ENCODE data around the gene CIAPIN1.

The CIAPIN1 gene

GRCh38 chr16:57473906-57474305 lies 26.7 kb upstream of the CIAPIN1 start:
- Histone ChIP-seq H3K4me2 (ENCODE audit: low read depth, low read length) (no peak overlapping the region), H3K9me2 (replicated peaks; ENCODE audit: insufficient read depth, low read length) (no peaks in the 10 kb centered on the region), H2AFZ (ENCODE audit: low read length) (no peak overlapping the region), H3K27ac (ENCODE audit: low read length) (no peak overlapping the region), H3F3A (ENCODE audit: insufficient read depth, low read length) (no peaks in the 10 kb centered on the region; the same call in 1 of the 2 replicates), H3K4me3 (ENCODE audit: low read length) (no peak overlapping the region), H3K27me3 (replicated peaks; ENCODE audit: insufficient read depth, low read length) (no peaks in the 10 kb centered on the region), H3K9ac (ENCODE audit: low read length) (no peak overlapping the region), H3K79me2 (ENCODE audit: low read length) (no peaks in the 10 kb centered on the region), H4K20me1 (ENCODE audit: insufficient read depth, low read length) (no peaks in the 10 kb centered on the region), H3K36me3 (replicated peaks; ENCODE audit: insufficient read depth, low read length) (no peaks in the 10 kb centered on the region; the same call in 1 of the 2 replicates), H3K4me1 (ENCODE audit: low read length) (peaks cover 9% of the 10 kb centered on the region; the same call in 1 of the 2 replicates), H3K9me3 (replicated peaks; ENCODE audit: insufficient read depth, low read length) (no peaks in the 10 kb centered on the region)
- no peak for DNase-seq
- no peak for TF ChIP-seq EZH2 (optimal IDR thresholded peaks at IDR 0.05; ENCODE audit: low read depth, low read length)
- TF ChIP-seq EZH2phosphoT487 (IDR thresholded peaks at IDR 0.05; ENCODE audit: low read length): no peak
- TF ChIP-seq, protein P1, sequence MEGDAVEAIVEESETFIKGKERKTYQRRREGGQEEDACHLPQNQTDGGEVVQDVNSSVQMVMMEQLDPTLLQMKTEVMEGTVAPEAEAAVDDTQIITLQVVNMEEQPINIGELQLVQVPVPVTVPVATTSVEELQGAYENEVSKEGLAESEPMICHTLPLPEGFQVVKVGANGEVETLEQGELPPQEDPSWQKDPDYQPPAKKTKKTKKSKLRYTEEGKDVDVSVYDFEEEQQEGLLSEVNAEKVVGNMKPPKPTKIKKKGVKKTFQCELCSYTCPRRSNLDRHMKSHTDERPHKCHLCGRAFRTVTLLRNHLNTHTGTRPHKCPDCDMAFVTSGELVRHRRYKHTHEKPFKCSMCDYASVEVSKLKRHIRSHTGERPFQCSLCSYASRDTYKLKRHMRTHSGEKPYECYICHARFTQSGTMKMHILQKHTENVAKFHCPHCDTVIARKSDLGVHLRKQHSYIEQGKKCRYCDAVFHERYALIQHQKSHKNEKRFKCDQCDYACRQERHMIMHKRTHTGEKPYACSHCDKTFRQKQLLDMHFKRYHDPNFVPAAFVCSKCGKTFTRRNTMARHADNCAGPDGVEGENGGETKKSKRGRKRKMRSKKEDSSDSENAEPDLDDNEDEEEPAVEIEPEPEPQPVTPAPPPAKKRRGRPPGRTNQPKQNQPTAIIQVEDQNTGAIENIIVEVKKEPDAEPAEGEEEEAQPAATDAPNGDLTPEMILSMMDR (IDR thresholded peaks at IDR 0.05; ENCODE audit: low read length): no peak

GRCh38 chr16:57473176-57473840 lies 26.1 kb upstream of the CIAPIN1 start:
- H3K9me3 ChIP-seq (replicated peaks; ENCODE audit: insufficient read depth, low read length): no peaks in the 10 kb centered on the region
- TF ChIP-seq EZH2phosphoT487 (IDR thresholded peaks at IDR 0.05; ENCODE audit: low read length) (no peak), EZH2 (optimal IDR thresholded peaks at IDR 0.05; ENCODE audit: low read depth, low read length) (no peak)
- TF ChIP-seq, protein P1 (IDR thresholded peaks at IDR 0.05; ENCODE audit: low read length): no peak
- H3K4me2 ChIP-seq (ENCODE audit: low read depth, low read length): no peak overlapping the region
- H4K20me1 ChIP-seq (ENCODE audit: insufficient read depth, low read length): no peaks in the 10 kb centered on the region
- no peak for DNase-seq
- H3K36me3 ChIP-seq (replicated peaks; ENCODE audit: insufficient read depth, low read length): no peaks in the 10 kb centered on the region; the same call in 1 of the 2 replicates
- no peaks in the 10 kb centered on the region for H3K27me3 ChIP-seq (replicated peaks; ENCODE audit: insufficient read depth, low read length)
- no peaks in the 10 kb centered on the region for H3K79me2 ChIP-seq (ENCODE audit: low read length)
- peaks cover 9% of the 10 kb centered on the region; the same call in 1 of the 2 replicates for H3K4me1 ChIP-seq (ENCODE audit: low read length)
- no peaks in the 10 kb centered on the region; the same call in 1 of the 2 replicates for H3F3A ChIP-seq (ENCODE audit: insufficient read depth, low read length)
- no peak overlapping the region for H2AFZ ChIP-seq (ENCODE audit: low read length)
- H3K9ac ChIP-seq (ENCODE audit: low read length): no peak overlapping the region
- H3K4me3 ChIP-seq (ENCODE audit: low read length): no peak overlapping the region
- H3K27ac ChIP-seq (ENCODE audit: low read length): no peak overlapping the region
- no peaks in the 10 kb centered on the region for H3K9me2 ChIP-seq (replicated peaks; ENCODE audit: insufficient read depth, low read length)

DNA sequence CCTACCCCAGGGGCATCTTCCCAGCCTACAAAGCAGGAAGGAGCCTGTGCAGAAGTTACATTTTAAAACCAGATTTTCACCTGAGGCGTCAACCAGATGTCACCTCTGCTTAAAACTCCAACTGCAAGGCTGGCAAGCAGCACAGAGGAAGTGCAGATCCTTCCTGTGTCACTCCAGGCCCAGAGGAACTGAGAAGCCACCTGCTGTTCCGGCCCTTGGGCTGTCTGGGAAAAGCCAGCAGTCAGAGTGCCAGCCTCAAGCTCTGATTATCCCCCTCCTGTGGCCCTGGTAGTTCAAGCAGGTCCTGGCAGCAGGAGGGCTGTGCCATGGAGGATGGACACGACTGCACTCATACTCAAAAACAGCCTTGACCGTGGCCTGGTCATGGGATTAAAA lies 25.5 kb upstream of the CIAPIN1 start:
- Histone ChIP-seq H2AFZ (ENCODE audit: low read length) (no peak overlapping the region), H3K79me2 (ENCODE audit: low read length) (no peaks in the 10 kb centered on the region), H3K36me3 (replicated peaks; ENCODE audit: insufficient read depth, low read length) (no peaks in the 10 kb centered on the region; the same call in 1 of the 2 replicates), H3K9me3 (replicated peaks; ENCODE audit: insufficient read depth, low read length) (no peaks in the 10 kb centered on the region), H3K9me2 (replicated peaks; ENCODE audit: insufficient read depth, low read length) (no peaks in the 10 kb centered on the region), H4K20me1 (ENCODE audit: insufficient read depth, low read length) (no peaks in the 10 kb centered on the region), H3K9ac (ENCODE audit: low read length) (no peak overlapping the region), H3K4me1 (ENCODE audit: low read length) (peaks cover 9% of the 10 kb centered on the region; the same call in 1 of the 2 replicates), H3K4me2 (ENCODE audit: low read depth, low read length) (no peak overlapping the region), H3K27me3 (replicated peaks; ENCODE audit: insufficient read depth, low read length) (no peaks in the 10 kb centered on the region), H3K27ac (ENCODE audit: low read length) (no peak overlapping the region), H3F3A (ENCODE audit: insufficient read depth, low read length) (no peaks in the 10 kb centered on the region; the same call in 1 of the 2 replicates), H3K4me3 (ENCODE audit: low read length) (no peak overlapping the region)
- TF ChIP-seq EZH2phosphoT487 (IDR thresholded peaks at IDR 0.05; ENCODE audit: low read length) (no peak), EZH2 (optimal IDR thresholded peaks at IDR 0.05; ENCODE audit: low read depth, low read length) (no peak)
- TF ChIP-seq, protein P1 (IDR thresholded peaks at IDR 0.05; ENCODE audit: low read length): no peak
- DNase-seq: no peak

Data from MM.1S (cell line).